ENCODE measurements around the gene RHEX.

RHEX gene

GRCh38 chr1:206120406-206120805, 67.4 kb downstream of the RHEX start:
- no peak for DNase-seq

GRCh38 chr1:206121269-206121668, 68.3 kb downstream of the RHEX start:
- no peak for DNase-seq

GRCh38 chr1:206122686-206123085, 69.7 kb downstream of the RHEX start:
- DNase-seq, result no peak

GRCh38 chr1:206125346-206125745, 72.4 kb downstream of the RHEX start:
- DNase-seq, result no peak

- DNase-seq, result no peak
These were observed 74.4 kb downstream of the RHEX start for GRCh38 chr1:206127336-206127735.

- no peak for DNase-seq
These were observed 75.2 kb downstream of the RHEX start for GRCh38 chr1:206128196-206128595.

- DNase-seq, result no peak
These were observed 78.1 kb downstream of the RHEX start for GRCh38 chr1:206131037-206131436.

GRCh38 chr1:206133751-206134415, 80.9 kb downstream of the RHEX start:
- no peak for DNase-seq

GRCh38 chr1:206135248-206135647, 82.3 kb downstream of the RHEX start:
- peak; percentile 23 for DNase-seq

- peak; percentile 12 for DNase-seq
These were observed 83.3 kb downstream of the RHEX start for GRCh38 chr1:206136241-206136640.

- DNase-seq, result no peak
These were observed 89.0 kb downstream of the RHEX start for GRCh38 chr1:206142011-206142410.

- no peak for DNase-seq
These were observed 89.8 kb downstream of the RHEX start for GRCh38 chr1:206142770-206143169.

- DNase-seq, result peak; percentile 65
These were observed 90.7 kb downstream of the RHEX start for GRCh38 chr1:206143537-206144172.

GRCh38 chr1:206144605-206145004, 91.6 kb downstream of the RHEX start:
- peak; percentile 54 for DNase-seq

- no peak for DNase-seq
These were observed 92.9 kb downstream of the RHEX start for GRCh38 chr1:206145771-206146290.

All from NCI-H69 (cell line).